HepG2 (cell line): ENCODE data around the gene IL1RAPL2.

Experiments used
- BRF2 ChIP-seq: sonication (generic); formaldehyde crosslinking; IDR thresholded peaks from 2 replicates; pipeline ENCODE4 v1.8.1; 2022; ENCODE audit warnings: mild to moderate bottlenecking, missing genetic modification reagents
- CBX5 ChIP-seq: sonication (generic); formaldehyde crosslinking; IDR thresholded peaks from 2 replicates; pipeline ENCODE4 v1.4.0; 2020; ENCODE audit warnings: missing genetic modification reagents, borderline replicate concordance
- CTCF ChIP-seq: sonication (generic); formaldehyde crosslinking; IDR thresholded peaks from 2 replicates; pipeline ENCODE4 v1.5.0; 2020; ENCODE audit warnings: mild to moderate bottlenecking, missing genetic modification reagents, moderate library complexity
- GTF3A ChIP-seq: sonication (generic); formaldehyde crosslinking; conservative IDR thresholded peaks from 2 replicates; pipeline ENCODE4 v1.4.0; 2020; ENCODE audit warnings: mild to moderate bottlenecking, missing genetic modification reagents
- MEF2D ChIP-seq: sonication (generic); formaldehyde crosslinking; IDR thresholded peaks from 2 replicates; pipeline ENCODE4 v1.5.1; 2020; ENCODE audit warnings: mild to moderate bottlenecking, missing genetic modification reagents
- SRSF9 ChIP-seq: fragments of 200-400 bp; formaldehyde crosslinking; IDR thresholded peaks from 2 replicates; pipeline ENCODE4 v1.6.1; 2018; ENCODE audit warnings: borderline replicate concordance, mild to moderate bottlenecking, low read depth, low read length; ENCODE audit not compliant: insufficient read depth, poor library complexity, severe bottlenecking
- ZNF609 ChIP-seq: sonication (generic); formaldehyde crosslinking; IDR thresholded peaks from 2 replicates; pipeline ENCODE4 v1.4.0; 2020; ENCODE audit warnings: mild to moderate bottlenecking, missing genetic modification reagents, borderline replicate concordance

GRCh38 chrX:105711805-105712204, 1145.8 kb downstream of the IL1RAPL2 start:
- TF ChIP-seq GTF3A (no peak), BRF2 (no peak), SRSF9 (no peak), MEF2D (CRISPR knock-in tag) (no peak), CBX5 (CRISPR knock-in tag) (no peak), ZNF609 (CRISPR knock-in tag) (no peak), CTCF (CRISPR knock-in tag) (no peak)
